Measurements from ENCODE around the gene FOXP1. TPM values are rescaled to one million over a fixed set of nuclear protein-coding genes. Genes with fewer than 3 reads are reported as not detected.
A peak's percentile ranks its signal among the peaks of the same experiment; 100 is the strongest.

The FOXP1 gene
- polyA plus RNA-seq, 1 experiment = 56.6 TPM

DNA sequence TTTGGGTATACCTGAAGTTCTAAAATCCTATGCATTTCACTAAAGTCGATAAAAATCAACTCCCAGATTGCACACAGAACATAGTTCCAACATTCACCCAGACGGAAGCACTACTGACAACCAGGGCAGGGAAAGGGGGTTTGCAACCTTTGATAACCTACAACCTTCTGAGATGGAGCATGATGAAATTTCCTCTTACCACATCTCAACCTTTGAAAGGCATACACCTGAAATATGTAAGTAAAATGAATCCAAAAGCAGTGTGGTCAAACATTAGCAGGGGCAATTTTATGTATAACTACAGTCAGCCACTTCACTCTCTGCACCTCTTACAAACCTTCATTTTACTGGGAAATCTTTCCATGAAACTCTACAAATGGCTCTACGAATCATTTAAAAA is 184.1 kb downstream of the FOXP1 start:
- no peaks in the 10 kb centered on the region for H3K27me3 ChIP-seq (ENCODE audit: control insufficient read depth, insufficient read depth, low read length)
- POLR2A ChIA-PET = no interaction called here
- H3K27ac ChIP-seq (ENCODE audit: low read depth, low read length) = no peak overlapping the region
- no peak for DNase-seq (ENCODE audit: low read depth, low spot score)
- H3K4me3 ChIP-seq (ENCODE audit: low read depth, low read length) = no peak overlapping the region
- no peak for TF ChIP-seq CTCF (IDR thresholded peaks at IDR 0.05; ENCODE audit: low read depth, low read length)
- CTCF ChIA-PET = no interaction called here
- no peaks in the 10 kb centered on the region for H3K9me3 ChIP-seq (ENCODE audit: control insufficient read depth, insufficient read depth, low read length)

DNA sequence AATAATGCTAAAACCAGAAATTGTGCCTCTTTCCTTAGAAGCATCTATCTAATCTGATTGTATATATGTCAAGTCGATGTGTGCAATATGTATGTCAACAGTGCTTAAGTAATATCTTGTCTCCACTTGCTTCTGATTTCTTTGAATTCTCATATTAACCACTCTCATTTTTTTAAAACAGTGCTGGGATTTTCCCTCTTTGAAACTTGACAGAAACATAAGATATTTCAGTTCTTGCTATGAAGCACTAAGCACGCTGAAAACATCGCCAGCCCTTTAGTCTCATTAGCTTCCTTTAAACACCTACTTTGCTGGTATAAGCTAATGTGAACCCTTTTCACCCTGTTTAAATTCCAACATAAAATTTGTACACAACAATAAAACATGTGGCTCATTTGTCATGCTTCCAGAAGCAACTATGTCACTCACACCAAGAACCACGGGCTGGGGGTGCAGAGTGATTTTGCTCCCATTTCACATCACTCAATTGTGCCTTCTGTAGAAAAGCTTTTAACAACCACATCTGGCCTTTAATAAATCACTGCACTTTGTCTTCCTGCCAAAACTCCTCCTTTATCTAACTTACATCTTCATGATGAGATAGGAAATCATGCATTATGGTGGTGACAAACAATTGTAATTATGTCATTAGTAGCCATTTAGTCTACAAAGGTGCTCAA is 185.2 kb downstream of the FOXP1 start:
- Histone ChIP-seq H3K27me3 (ENCODE audit: control insufficient read depth, insufficient read depth, low read length) (no peaks in the 10 kb centered on the region), H3K4me3 (ENCODE audit: low read depth, low read length) (no peak overlapping the region), H3K27ac (ENCODE audit: low read depth, low read length) (no peak overlapping the region), H3K9me3 (ENCODE audit: control insufficient read depth, insufficient read depth, low read length) (no peaks in the 10 kb centered on the region)
- DNase-seq (ENCODE audit: low read depth, low spot score) = no peak
- ChIA-PET POLR2A (no interaction called here), CTCF (interaction anchor here (0.6 to 2.3 kb wide), 13 partner anchors 10 to 263 kb away, joined by 3 to 14 read pairs (median 4); no protein-coding TSS in a partner anchor)
- TF ChIP-seq CTCF (IDR thresholded peaks at IDR 0.05; ENCODE audit: low read depth, low read length) = no peak

DNA sequence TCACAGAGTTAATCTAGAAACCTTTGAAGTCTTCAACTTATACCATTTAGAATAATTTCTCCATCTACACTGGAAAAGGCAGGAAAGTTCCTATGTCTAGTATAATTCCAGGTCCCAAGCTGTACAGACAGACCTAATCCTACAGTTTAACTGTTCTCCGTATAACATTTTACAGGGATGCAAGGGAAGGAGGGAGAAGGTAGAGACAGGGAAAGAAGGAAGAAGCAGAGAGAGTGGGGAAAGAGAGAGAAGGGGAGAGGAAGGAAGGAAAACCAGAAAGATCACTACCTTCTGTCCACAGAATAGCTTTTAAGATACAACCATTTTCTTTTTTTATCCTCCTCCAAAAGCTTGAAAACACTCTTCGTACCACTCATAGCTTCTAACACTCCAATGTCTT is 185.8 kb downstream of the FOXP1 start:
- no peak for TF ChIP-seq CTCF (IDR thresholded peaks at IDR 0.05; ENCODE audit: low read depth, low read length)
- DNase-seq (ENCODE audit: low read depth, low spot score) = no peak
- CTCF ChIA-PET = interaction anchor here (0.6 to 2.3 kb wide), 21 partner anchors 9 to 848 kb away, joined by 3 to 14 read pairs (median 4); no protein-coding TSS in a partner anchor
- Histone ChIP-seq H3K9me3 (ENCODE audit: control insufficient read depth, insufficient read depth, low read length) (no peaks in the 10 kb centered on the region), H3K4me3 (ENCODE audit: low read depth, low read length) (no peak overlapping the region), H3K27me3 (ENCODE audit: control insufficient read depth, insufficient read depth, low read length) (no peaks in the 10 kb centered on the region), H3K27ac (ENCODE audit: low read depth, low read length) (no peak overlapping the region)
- POLR2A ChIA-PET = no interaction called here

DNA sequence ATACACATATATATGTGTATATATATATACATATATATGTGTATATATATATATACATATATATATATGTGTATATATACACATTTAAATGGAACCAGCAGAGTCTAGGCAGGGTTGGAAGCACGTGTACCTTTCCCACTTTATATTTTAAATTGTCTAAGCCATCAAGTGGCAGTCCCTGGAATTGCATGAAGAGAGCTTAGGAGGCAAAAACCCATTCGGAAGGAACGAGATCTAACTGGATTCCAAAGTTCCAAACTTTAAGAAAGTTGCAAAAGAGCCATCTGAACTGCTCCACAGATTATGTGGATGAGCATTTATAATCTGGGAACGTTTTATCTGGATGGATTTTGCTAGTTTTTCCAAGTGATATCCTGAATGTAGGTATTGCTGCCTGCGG is 186.5 kb downstream of the FOXP1 start:
- Histone ChIP-seq H3K27ac (ENCODE audit: low read depth, low read length) (no peak overlapping the region), H3K9me3 (ENCODE audit: control insufficient read depth, insufficient read depth, low read length) (no peaks in the 10 kb centered on the region), H3K27me3 (ENCODE audit: control insufficient read depth, insufficient read depth, low read length) (no peaks in the 10 kb centered on the region), H3K4me3 (ENCODE audit: low read depth, low read length) (no peak overlapping the region)
- ChIA-PET POLR2A (interaction anchor here (0.5 kb wide), 1 partner anchor 434 kb away, joined by 3 read pairs; no protein-coding TSS in a partner anchor), CTCF (interaction anchor here (0.6 to 2.3 kb wide), 15 partner anchors 8 to 847 kb away, joined by 3 to 14 read pairs (median 4); no protein-coding TSS in a partner anchor)
- DNase-seq (ENCODE audit: low read depth, low spot score) = no peak
- TF ChIP-seq CTCF (IDR thresholded peaks at IDR 0.05; ENCODE audit: low read depth, low read length) = peak; percentile 62

- Histone ChIP-seq H3K9me3 (ENCODE audit: control insufficient read depth, insufficient read depth, low read length) (no peaks in the 10 kb centered on the region), H3K27me3 (ENCODE audit: control insufficient read depth, insufficient read depth, low read length) (no peaks in the 10 kb centered on the region), H3K27ac (ENCODE audit: low read depth, low read length) (no peak overlapping the region), H3K4me3 (ENCODE audit: low read depth, low read length) (no peak overlapping the region)
- no peak for TF ChIP-seq CTCF (IDR thresholded peaks at IDR 0.05; ENCODE audit: low read depth, low read length)
- no peak for DNase-seq (ENCODE audit: low read depth, low spot score)
- ChIA-PET CTCF (interaction anchor here (0.5 to 2.3 kb wide), 5 partner anchors 13 to 679 kb away, joined by 3 to 10 read pairs (median 7); no protein-coding TSS in a partner anchor), POLR2A (no interaction called here)
These were observed 187.4 kb downstream of the FOXP1 start for GRCh38 chr3:71395927-71396695.

All from AG04450 (cell line).